ENCODE results near the gene CIB1.
A peak's percentile ranks its signal among the peaks of the same experiment; 100 is the strongest.
"Not testable (repeated sequence)": the region's sequence is repeated elsewhere in the genome, so short reads cannot be mapped to it uniquely, and the experiment has no call there.

The CIB1 gene

GRCh38 chr15:90233387-90234095 lies at the start of gene CIB1:
Gene CIB1, minus strand, starts transcription at chr15:90233941. Its CDS starts 56 bp downstream, at chr15:90233885.
- intact Hi-C loops (cut with DNase I) = no loop called here
- peak in 41 of 42 donors; percentile 22 to 99 (median 97) for DNase-seq

- intact Hi-C loops (cut with DNase I) = not testable (repeated sequence)
- peak in 1 of 42 donors; percentile 3 for DNase-seq
Measured at GRCh38 chr15:90281637-90282036, 47.9 kb upstream of the CIB1 start.

GRCh38 chr15:90280743-90281142 lies 47.0 kb upstream of the CIB1 start:
- DNase-seq = peak in 1 of 42 donors; percentile 0
- intact Hi-C loops (cut with DNase I) = not testable (repeated sequence)

- intact Hi-C loops (cut with DNase I) = not testable (repeated sequence)
- peak in 1 of 42 donors; percentile 9 for DNase-seq
Measured at GRCh38 chr15:90278467-90278866, 44.7 kb upstream of the CIB1 start.

GRCh38 chr15:90271459-90272166 lies 37.9 kb upstream of the CIB1 start:
- intact Hi-C loops (cut with DNase I) = no loop called here
- DNase-seq = no peak

- intact Hi-C loops (cut with DNase I) = no loop called here
- no peak for DNase-seq
Measured at GRCh38 chr15:90270502-90271150, 36.9 kb upstream of the CIB1 start.

- intact Hi-C loops (cut with DNase I) = no loop called here
Measured at GRCh38 chr15:90268415-90268814, 34.7 kb upstream of the CIB1 start.

GRCh38 chr15:90266485-90266884 lies 32.7 kb upstream of the CIB1 start:
- peak in 28 of 42 donors; percentile 15 to 63 (median 32) for DNase-seq
- intact Hi-C loops (cut with DNase I) = no loop called here

More at GRCh38 chr15:90268415-90268814, 34.7 kb upstream of the CIB1 start:
- DNase-seq = no peak

- peak in 38 of 42 donors; percentile 12 to 73 (median 36) for DNase-seq
- intact Hi-C loops (cut with DNase I) = no loop called here
Measured at GRCh38 chr15:90266061-90266431, 32.3 kb upstream of the CIB1 start.

- intact Hi-C loops (cut with DNase I) = no loop called here
- DNase-seq = peak; percentile 93 to 98 (median 96)
Measured at GRCh38 chr15:90265271-90266060, 31.7 kb upstream of the CIB1 start, which contains the start of gene NGRN. Gene NGRN, plus strand, starts transcription at chr15:90265672. Its CDS starts 41 bp downstream, at chr15:90265713.

GRCh38 chr15:90264671-90265070 lies 30.9 kb upstream of the CIB1 start:
- peak in 2 of 42 donors; percentile 15 to 20 for DNase-seq
- intact Hi-C loops (cut with DNase I) = no loop called here

- no peak for DNase-seq
- intact Hi-C loops (cut with DNase I) = no loop called here
Measured at GRCh38 chr15:90262426-90262825, 28.7 kb upstream of the CIB1 start.

- DNase-seq = no peak
- intact Hi-C loops (cut with DNase I) = no loop called here
Measured at GRCh38 chr15:90261811-90262210, 28.1 kb upstream of the CIB1 start.

- DNase-seq; intact Hi-C loops (cut with DNase I): not testable (repeated sequence)
Measured at GRCh38 chr15:90260731-90261130, 27.0 kb upstream of the CIB1 start.

GRCh38 chr15:90259524-90259923 lies 25.8 kb upstream of the CIB1 start:
- DNase-seq = no peak
- intact Hi-C loops (cut with DNase I) = no loop called here

- no peak for DNase-seq
- intact Hi-C loops (cut with DNase I) = no loop called here
Measured at GRCh38 chr15:90257776-90258175, 24.0 kb upstream of the CIB1 start.

- DNase-seq = peak; percentile 80 to 97 (median 92)
- intact Hi-C loops (cut with DNase I) = no loop called here
Measured at GRCh38 chr15:90249203-90249863, 15.6 kb upstream of the CIB1 start, which contains the start of gene TTLL13. Gene TTLL13, plus strand, starts transcription at chr15:90249556. Its CDS starts 1,075 bp downstream, at chr15:90250631.

GRCh38 chr15:90248789-90249202 lies 15.1 kb upstream of the CIB1 start:
- intact Hi-C loops (cut with DNase I) = no loop called here
- peak in 41 of 42 donors; percentile 25 to 90 (median 59) for DNase-seq
